Osteoblast (primary cell): ENCODE results near the gene KRTAP10-2. TPM values are rescaled to one million over a fixed set of nuclear protein-coding genes. Genes with fewer than 3 reads are reported as not detected.

Experiments used
- DNase-seq: peaks from one replicate; pipeline ENCODE4 v3.0.0; 2011; ENCODE audit warnings: low spot score, mixed read lengths; ENCODE audit not compliant: insufficient read length; ENCODE audit errors: missing footprints
- H2AFZ ChIP-seq: 2 replicates; pipeline ENCODE4 v1.6.0; 2011; ENCODE audit warnings: mild to moderate bottlenecking, low read length
- H3K27ac ChIP-seq: 2 replicates; pipeline ENCODE4 v1.5.1; 2011; ENCODE audit warnings: mild to moderate bottlenecking, low read depth, low read length, moderate library complexity
- H3K27me3 ChIP-seq: 2 replicates; pipeline ENCODE4 v1.6.0; 2012; ENCODE audit warnings: mild to moderate bottlenecking, control low read depth, inconsistent platforms, low read length, moderate library complexity; ENCODE audit not compliant: insufficient read depth
- H3K36me3 ChIP-seq: 2 replicates; pipeline ENCODE4 v1.5.1; 2011; ENCODE audit warnings: mild to moderate bottlenecking, low read length, control low read depth, moderate library complexity; ENCODE audit not compliant: insufficient read depth
- H3K4me1 ChIP-seq: 2 replicates; pipeline ENCODE4 v1.5.1; 2011; ENCODE audit warnings: mild to moderate bottlenecking, low read length, control low read depth, moderate library complexity; ENCODE audit not compliant: insufficient read depth
- H3K4me2 ChIP-seq: 2 replicates; pipeline ENCODE4 v1.6.0; 2011; ENCODE audit warnings: mild to moderate bottlenecking, low read length; ENCODE audit not compliant: insufficient read depth
- H3K4me3 ChIP-seq: fragments of 200-600 bp; sonication (generic); 3 replicates; pipeline ENCODE4 v1.5.1; 2012; ENCODE audit warnings: mild to moderate bottlenecking, low read length, inconsistent platforms; ENCODE audit not compliant: insufficient read depth
- H3K79me2 ChIP-seq: 2 replicates; pipeline ENCODE4 v1.6.0; 2012; ENCODE audit warnings: mild to moderate bottlenecking, low read length, control low read depth, inconsistent platforms; ENCODE audit not compliant: insufficient read depth
- H3K9me3 ChIP-seq: 2 replicates; pipeline ENCODE4 v1.5.1; 2011; ENCODE audit warnings: low read depth, low read length, control low read depth
- H4K20me1 ChIP-seq: 2 replicates; pipeline ENCODE4 v1.6.0; 2012; ENCODE audit warnings: mild to moderate bottlenecking, low read length, control low read depth; ENCODE audit not compliant: insufficient read depth
- CTCF ChIP-seq: IDR thresholded peaks from 2 replicates; pipeline ENCODE4 v1.5.1; 2011; ENCODE audit warnings: mild to moderate bottlenecking, low read depth, low read length, moderate library complexity; ENCODE audit errors: extremely low read depth
- total RNA-seq: library from RNA; depleted of rRNA; stranded (reverse); fragments of >200 nt; gene quantifications from 2 replicates; pipeline ENCODE4 v1.2.3, GENCODE V29; 2012

The KRTAP10-2 gene
- total RNA-seq, 1 donor, result not detected

- H3K9me3 ChIP-seq, result no peaks in the 10 kb centered on the region
- DNase-seq, result peak; percentile 53
- H4K20me1 ChIP-seq, result no peaks in the 10 kb centered on the region
- no peak overlapping the region for H2AFZ ChIP-seq
- H3K79me2 ChIP-seq, result no peaks in the 10 kb centered on the region
- H3K27ac ChIP-seq, result no peak overlapping the region
- H3K4me3 ChIP-seq, result no peak overlapping the region
- H3K4me1 ChIP-seq, result no peaks in the 10 kb centered on the region
- TF ChIP-seq CTCF, result no peak
- H3K36me3 ChIP-seq, result no peaks in the 10 kb centered on the region
- no peak overlapping the region for H3K4me2 ChIP-seq
- no peaks in the 10 kb centered on the region for H3K27me3 ChIP-seq
Observed at GRCh38 chr21:44526096-44526997, 25.0 kb downstream of the KRTAP10-2 start.

- no peaks in the 10 kb centered on the region for H3K9me3 ChIP-seq
- H4K20me1 ChIP-seq, result no peaks in the 10 kb centered on the region
- no peaks in the 10 kb centered on the region for H3K79me2 ChIP-seq
- no peaks in the 10 kb centered on the region for H3K4me1 ChIP-seq
- H3K4me3 ChIP-seq, result no peak overlapping the region
- no peak overlapping the region for H2AFZ ChIP-seq
- no peaks in the 10 kb centered on the region for H3K27me3 ChIP-seq
- H3K4me2 ChIP-seq, result no peak overlapping the region
- H3K27ac ChIP-seq, result no peak overlapping the region
- no peaks in the 10 kb centered on the region for H3K36me3 ChIP-seq
- no peak for TF ChIP-seq CTCF
- peak; percentile 22 for DNase-seq
Observed at GRCh38 chr21:44525391-44526095, 25.8 kb downstream of the KRTAP10-2 start.

GRCh38 chr21:44524414-44525371 lies 26.6 kb downstream of the KRTAP10-2 start:
- no peak for TF ChIP-seq CTCF
- H2AFZ ChIP-seq, result no peak overlapping the region

More at GRCh38 chr21:44524414-44525371, 26.6 kb downstream of the KRTAP10-2 start:
- no peaks in the 10 kb centered on the region for H3K79me2 ChIP-seq
- no peaks in the 10 kb centered on the region for H3K36me3 ChIP-seq
- H3K27me3 ChIP-seq, result no peaks in the 10 kb centered on the region
- H3K9me3 ChIP-seq, result no peaks in the 10 kb centered on the region
- H3K4me3 ChIP-seq, result no peak overlapping the region
- H4K20me1 ChIP-seq, result no peaks in the 10 kb centered on the region
- H3K4me2 ChIP-seq, result no peak overlapping the region
- peak; percentile 29 for DNase-seq
- H3K27ac ChIP-seq, result no peak overlapping the region
- H3K4me1 ChIP-seq, result no peaks in the 10 kb centered on the region
